Fibroblast of upper back skin (primary cell): Measurements from ENCODE around the gene PAX5.
A peak's percentile ranks its signal among the peaks of the same experiment; 100 is the strongest.

Experiments
- DNase-seq: peaks from one replicate; pipeline ENCODE4 v3.0.0-alpha.2; 2013

PAX5 gene

DNA sequence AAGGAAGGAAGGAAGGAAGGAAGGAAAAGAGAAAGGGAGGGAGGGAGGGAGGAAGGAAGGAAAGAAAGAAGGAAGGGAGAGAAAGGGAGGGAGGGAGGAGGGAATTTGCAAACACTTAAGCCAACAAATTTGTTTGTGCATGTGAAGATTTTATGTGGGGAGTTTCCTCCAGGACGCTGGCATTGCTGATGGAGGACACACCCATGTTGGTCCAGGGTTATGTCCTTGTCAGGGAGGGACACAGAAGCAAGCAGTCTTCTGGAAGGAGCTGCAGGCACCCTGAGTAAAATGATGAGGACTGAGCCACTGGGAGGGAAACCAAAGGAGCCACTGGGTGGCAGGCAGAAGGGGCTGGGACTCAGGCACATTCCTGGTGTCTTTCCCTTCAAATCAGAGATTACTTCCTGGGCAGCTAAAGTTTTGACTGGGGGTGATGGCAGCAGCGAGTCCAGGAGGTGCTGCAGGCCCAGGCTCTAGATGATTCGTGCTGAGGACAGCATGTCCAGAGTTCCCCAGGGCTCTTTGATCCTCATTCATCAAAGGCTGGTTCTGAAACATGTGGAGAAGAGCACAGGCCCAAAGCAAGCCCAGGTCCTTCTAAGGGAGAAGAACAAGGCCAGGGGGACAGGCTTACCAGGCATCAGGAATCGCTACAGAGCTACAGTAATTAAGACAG is 109.2 kb downstream of the PAX5 start:
- DNase-seq, result no peak

GRCh38 chr9:36924071-36924470 is 110.0 kb downstream of the PAX5 start:
- DNase-seq, result peak; percentile 80

DNA sequence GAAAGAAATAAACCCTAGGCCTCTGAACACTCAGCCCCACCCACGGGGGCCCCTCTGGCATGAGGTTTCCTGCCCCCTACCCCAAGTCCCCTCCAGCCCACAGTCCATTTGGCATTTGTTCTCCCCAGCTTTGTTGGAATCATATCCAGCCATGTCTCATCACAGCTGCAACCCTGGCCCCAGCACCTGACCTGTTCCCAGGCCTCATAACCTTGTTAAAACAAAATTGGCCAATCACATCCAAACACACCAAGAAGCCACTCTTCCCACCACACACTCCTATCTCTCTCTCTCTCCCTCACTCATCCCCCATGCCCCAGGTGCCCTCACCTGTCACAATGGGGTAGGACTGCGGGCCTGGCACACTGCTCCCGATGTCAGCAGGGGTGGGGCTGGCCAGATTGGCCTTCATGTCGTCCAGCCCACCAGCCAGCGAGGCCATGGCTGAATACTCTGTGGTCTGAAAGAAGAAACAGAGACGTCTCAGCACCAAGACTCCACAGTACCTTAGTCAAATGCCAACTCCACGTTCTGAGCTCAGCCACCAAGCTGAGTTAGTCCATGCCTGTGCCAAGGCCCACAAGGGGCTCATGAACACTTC is 110.9 kb downstream of the PAX5 start:
- no peak for DNase-seq

DNA sequence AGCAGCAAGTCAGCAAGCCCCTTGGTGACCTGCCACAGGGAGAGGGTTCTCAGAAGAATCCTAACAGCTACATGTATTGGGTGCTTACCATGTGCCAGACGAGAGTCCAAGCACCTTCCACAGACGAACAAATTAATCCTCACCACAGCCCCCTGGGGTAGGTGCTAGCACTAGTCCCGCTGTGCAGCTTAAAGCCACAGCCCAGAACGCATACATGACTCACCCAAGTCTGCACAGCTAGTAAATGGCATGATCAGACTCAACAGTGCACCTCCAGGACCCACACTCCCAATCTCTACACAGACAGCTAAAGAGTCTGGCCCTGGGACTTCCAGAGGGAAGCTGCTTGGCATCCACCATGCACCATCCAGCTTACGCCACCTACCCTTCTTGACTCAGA is 111.5 kb downstream of the PAX5 start:
- peak; percentile 31 for DNase-seq

- no peak for DNase-seq
Observed at GRCh38 chr9:36914212-36914577, 119.9 kb downstream of the PAX5 start.

DNA sequence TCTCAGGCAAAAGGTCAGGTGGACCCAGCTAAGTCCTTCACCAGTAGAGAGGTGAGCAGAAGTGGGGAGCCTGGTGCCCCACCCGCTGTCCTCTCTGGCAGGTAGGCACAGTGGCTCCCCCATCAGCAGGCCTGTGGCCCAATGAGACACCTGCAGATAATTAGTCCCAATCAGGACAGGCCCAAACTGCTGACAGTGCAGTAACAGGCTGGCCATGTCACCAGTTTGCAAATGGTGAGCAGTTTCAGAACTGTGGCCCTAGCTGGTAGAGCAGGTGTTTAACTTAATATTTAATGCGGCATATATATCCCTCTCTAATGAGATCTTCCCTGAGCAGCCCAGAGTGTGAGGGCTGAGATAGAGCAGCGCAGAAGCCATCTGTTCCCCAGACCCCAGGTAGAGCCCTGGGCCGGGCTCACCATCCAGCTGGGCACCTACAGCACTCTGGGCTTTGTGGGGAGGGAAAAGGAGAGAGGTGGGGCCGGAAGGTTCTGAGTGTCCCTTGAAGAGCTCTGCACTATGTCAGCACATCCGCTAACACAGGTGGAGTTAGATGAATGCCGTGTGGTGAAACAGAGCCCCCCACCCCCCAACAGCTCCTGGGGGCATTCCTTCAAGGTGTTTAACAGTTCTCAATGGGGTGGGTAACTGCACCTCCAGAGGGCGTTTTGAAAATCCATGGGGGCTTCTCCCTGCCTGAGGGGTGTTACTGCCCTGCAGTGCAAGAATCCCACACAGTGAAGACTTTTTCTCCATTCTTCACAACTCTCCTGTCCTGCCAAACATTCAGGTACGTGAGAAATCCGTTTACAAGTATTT is 120.5 kb downstream of the PAX5 start:
- no peak for DNase-seq

GRCh38 chr9:36912620-36913019 is 121.4 kb downstream of the PAX5 start:
- DNase-seq, result no peak

DNA sequence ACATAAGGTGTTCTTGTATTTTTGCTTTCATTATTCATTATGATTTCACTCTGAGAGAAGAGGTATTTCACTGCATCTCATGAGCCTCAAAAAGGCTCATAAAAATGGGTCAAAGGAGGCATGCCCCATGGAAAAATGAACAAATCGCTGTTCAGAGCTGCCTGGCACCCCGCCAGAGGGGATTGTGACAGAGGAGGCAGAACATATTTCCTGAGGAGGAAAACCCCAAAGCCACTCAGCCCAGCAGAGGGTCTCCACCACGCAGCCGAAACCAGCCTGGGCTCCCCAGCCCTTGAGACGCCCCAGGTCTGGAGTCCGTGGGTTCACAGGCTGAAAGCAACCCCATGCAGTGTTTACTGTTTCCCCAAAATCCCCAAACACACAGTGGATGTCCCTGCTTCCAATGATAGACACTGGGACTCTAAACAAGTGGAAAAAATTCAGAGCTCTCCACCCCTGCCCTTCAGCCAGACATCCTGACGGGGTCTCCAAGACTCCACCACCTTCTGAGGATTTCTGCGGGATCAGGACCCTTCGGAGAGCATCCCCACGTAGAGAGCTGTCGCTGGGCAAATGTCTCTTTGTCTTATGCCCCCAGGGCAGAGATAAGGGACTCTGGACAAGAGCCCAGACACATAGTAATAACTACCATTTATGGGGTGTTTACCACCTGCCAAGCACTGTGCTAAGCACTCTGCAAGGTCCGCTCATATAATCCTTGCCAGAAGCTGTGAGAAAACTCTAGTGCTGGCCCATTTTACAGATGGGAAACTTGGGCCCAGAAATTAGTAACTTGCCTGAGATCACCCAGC is 122.3 kb downstream of the PAX5 start:
- DNase-seq, result no peak

- no peak for DNase-seq
Observed at GRCh38 chr9:36911037-36911436, 123.0 kb downstream of the PAX5 start.

GRCh38 chr9:36906492-36906891 is 127.6 kb downstream of the PAX5 start:
- no peak for DNase-seq

DNA sequence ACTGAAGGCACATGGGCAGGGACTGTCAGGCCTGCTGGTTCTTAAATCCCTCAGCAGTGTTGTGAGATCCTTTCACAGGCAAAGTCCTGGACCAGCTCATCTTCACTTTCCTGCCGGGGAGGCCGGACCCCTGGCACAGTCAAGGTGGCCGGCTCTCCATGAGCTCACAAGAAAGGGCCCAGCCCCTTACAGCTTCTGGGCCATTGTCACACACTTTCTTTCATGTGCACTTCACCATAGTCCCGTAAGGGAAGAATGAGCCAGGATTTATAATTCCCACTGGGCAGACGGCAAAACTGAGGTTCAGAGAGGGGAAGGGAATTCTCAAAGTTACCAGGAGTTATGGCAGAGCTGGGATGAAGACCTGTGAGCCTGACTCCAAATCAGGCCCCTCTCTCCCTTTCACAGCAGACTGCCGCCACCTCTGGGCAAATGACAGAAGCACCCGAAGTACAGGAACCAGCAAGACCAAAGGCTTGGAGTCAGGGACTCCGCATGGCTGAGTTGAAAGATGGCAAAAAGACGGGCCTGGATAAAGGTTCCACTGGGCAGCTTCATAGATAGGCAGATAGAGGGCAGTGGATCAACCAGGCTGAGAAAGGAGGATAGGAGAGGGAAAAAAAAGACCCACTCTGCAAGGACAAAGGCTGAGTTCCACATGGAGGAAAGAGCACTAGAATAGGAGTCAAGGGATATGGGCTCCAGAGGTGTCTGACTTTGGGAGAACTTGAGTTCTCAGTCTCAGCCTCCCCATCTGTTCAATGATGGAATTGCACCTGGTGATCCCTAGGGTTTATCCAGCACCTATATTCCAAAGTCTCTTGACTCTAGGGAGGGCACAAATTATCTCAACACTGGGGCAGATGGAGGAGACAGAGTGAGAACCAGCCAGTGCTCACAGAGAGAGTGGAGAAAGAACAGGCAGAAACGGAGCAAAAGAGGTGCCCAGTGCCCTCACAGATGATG is 128.7 kb downstream of the PAX5 start:
- DNase-seq, result no peak

DNA sequence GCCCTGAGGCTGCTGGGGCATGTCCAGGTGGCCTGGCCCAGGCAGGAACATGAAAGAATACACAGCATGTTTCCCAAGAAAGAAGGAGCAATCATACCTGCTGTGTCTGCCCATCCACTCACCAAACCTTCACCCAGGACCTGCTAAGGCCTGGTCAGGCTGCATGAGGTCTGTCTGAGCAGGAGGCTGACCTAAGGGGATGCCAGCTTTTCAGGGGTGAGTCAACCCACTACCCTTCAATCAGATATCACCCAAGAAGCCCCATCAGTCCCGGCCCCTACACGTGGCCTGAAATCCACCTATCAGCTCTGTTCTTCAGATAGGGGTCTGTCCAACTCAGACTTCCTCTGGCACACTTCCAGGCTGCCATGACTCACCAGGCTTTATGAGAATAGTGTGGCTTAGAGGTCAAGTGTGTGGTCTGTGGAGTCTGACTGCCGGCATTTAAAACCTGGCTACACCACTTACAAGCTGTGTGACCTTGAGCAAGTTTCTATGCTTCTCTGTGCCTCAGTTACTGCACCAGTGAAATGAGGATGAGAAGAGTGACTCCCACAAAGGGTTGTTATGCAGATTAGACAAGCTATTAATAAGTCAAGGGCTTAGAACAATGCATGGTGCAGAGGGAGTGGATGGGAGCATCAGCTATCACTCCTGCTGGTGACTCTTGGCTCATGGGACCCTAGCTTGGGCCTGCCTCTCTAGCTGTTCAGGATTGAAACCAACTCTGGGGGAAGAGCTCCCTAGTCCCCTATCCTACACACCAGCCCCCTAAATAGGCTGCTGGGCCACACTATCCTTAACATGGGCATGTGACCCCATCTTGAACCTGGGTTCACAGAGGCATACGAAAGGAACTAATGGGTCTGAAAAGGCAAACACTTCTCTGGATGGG is 130.3 kb downstream of the PAX5 start:
- DNase-seq, result peak; percentile 46

DNA sequence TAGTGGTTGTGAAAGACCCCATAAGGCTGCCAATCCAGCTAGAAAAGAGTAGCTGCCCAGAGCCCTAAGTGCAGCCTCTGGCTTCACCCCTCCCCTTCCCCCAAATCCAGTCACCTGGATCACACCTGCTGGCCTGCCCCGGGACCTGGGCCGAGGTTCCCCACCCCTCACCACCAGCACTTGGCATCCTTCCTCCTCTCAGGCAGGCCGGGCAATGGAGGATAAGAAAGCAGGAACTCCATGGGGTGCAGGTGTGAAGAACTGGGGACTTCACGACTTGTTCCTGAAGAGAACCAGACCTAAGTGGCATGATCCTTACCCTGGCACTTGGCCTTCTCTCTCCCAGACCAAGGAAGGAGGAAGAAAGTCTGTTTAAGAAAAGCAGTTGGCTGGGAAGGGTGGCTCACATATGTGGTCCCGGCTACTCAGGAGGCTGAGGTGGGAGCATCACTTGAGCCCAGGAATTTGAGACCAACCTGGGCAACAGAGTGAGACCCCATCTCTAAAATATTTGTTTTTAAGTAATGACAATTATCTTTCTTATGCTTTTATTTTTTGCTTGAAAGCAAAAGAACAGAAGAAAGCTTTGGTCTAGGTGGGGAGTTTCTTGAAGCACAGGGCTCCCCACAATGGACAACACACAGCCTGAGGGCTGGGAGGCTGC is 131.1 kb downstream of the PAX5 start:
- no peak for DNase-seq

GRCh38 chr9:36902080-36902716 is 131.9 kb downstream of the PAX5 start:
- no peak for DNase-seq

DNA sequence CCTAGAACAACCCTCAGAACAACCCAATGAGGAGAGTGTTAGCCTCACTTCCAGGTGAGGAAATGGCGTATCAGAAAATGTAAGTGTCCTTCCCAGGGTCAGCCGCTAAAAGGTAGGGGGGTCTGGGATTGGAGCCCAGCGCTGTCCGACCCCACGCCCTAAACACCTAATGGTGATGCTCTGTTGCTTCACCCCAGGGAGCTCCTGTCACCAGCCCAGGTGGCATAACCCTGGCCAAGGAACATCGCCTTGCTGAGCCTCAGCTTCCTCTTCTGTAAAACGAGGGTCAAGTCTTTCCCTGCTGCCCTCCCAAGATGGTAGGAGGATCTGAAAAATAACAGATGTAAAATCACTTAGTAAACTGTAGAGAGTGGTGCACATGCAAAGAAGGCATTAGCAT is 132.5 kb downstream of the PAX5 start:
- DNase-seq, result no peak

- no peak for DNase-seq
Observed at GRCh38 chr9:36900856-36901220, 133.2 kb downstream of the PAX5 start.

GRCh38 chr9:36900136-36900855 is 133.8 kb downstream of the PAX5 start:
- DNase-seq, result no peak

DNA sequence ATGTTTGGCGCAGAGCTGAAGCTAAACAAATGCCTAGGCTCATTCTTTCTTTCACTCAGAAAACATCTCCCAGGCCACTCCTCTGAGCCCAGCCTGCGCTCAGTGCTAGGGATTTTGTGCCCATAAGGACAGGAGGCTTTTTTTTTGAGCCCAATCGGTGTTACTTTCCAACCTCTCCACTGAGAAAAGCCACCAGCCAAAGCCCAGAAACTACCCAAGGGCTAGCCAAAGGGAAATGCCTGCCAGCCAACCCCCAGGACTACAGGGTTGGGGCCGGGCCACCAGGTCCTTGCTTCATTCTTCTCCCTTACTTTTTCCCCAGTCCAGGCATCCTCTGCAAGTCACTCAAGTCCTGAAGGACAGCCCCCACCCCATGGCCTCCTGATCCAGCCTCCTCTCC is 134.7 kb downstream of the PAX5 start:
- no peak for DNase-seq

DNA sequence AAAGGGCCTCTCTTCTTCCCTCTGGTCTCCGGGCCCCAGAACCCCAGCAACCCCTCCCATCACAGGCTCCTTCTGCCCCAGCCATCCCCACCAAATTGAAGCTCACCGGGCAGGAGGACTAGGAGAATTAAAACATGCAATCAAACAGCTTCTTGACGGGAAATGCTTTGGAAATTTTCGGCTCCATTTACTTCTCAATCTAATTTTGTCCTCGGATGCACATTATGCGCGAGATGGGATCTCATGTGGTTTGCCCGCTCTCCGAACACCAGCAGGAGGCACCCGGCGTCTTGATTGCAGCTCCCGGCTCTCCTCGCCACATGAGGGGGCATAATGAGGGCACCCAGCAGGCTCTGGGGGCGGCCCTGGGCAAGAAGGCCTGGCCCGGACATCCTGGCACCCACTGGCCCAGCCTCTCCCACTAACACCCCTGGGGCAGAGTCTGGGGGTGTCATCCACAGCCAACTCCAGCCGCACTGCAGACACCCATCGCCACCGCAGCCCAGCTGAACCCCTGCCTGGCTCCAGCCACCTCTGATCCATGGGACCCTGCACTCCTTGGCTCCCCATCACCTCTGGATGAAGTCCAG is 135.5 kb downstream of the PAX5 start:
- no peak for DNase-seq
